Esophagus (tissue), 2 donors: Measurements from ENCODE around the gene MICU2. TPM values are rescaled to one million over a fixed set of nuclear protein-coding genes. Genes with fewer than 3 reads are reported as not detected.

Experiments
- H3K27ac ChIP-seq, 2 donors: one replicate each; pipeline ENCODE4 v1.5.1; 2013; ENCODE audit warnings: low read depth in 2 of 2, mild to moderate bottlenecking in 2 of 2, inconsistent platforms in 1 of 2, low read length in 1 of 2, moderate library complexity in 1 of 2
- H3K27me3 ChIP-seq, 2 donors: one replicate each; pipeline ENCODE4 v1.6.1; 2013; ENCODE audit warnings: low read length in 2 of 2, control low read depth in 1 of 2, mild to moderate bottlenecking in 1 of 2; ENCODE audit not compliant: insufficient read depth in 2 of 2, control insufficient read depth in 1 of 2
- H3K36me3 ChIP-seq, 2 donors: one replicate each; pipeline ENCODE4 v1.6.1; 2013; ENCODE audit warnings: low read length in 1 of 2; ENCODE audit not compliant: control insufficient read depth in 2 of 2, insufficient read depth in 2 of 2
- H3K4me1 ChIP-seq, 2 donors: one replicate each; pipeline ENCODE4 v1.6.1; 2013; ENCODE audit warnings: low read length in 1 of 2; ENCODE audit not compliant: control insufficient read depth in 2 of 2, insufficient read depth in 2 of 2
- H3K4me3 ChIP-seq, 2 donors: one replicate each; pipeline ENCODE4 v1.5.1; 2013; ENCODE audit warnings: low read length in 2 of 2, mild to moderate bottlenecking in 2 of 2, low read depth in 1 of 2, moderate library complexity in 1 of 2
- H3K9me3 ChIP-seq, 2 donors: one replicate each; pipeline ENCODE4 v1.6.1; 2013; ENCODE audit warnings: mild to moderate bottlenecking in 2 of 2, low read depth in 1 of 2, low read length in 1 of 2, moderate library complexity in 1 of 2; ENCODE audit not compliant: control insufficient read depth in 2 of 2, insufficient read depth in 1 of 2
- WGBS, 2 donors: extraction: QIAGEN DNeasy Blood & Tissue Kit; methylation state at CpG; one replicate each; pipeline ENCODE4 v1.1.7; 2013; 5-methylcytosine and 5-hydroxymethylcytosine counted together
- polyA plus RNA-seq, 2 donors: library from polyadenylated mRNA; stranded (reverse); fragments of 200-250 nt; gene quantifications; one replicate each; pipeline ENCODE4 v1.2.3, GENCODE V29; 2013
- donor health status: healthy with polysubstance abuse.
- donor health status: Bipolar disorder and iron deficiency.

Gene MICU2
- polyA plus RNA-seq, 2 donors, result 23.6 to 26.3 TPM

DNA sequence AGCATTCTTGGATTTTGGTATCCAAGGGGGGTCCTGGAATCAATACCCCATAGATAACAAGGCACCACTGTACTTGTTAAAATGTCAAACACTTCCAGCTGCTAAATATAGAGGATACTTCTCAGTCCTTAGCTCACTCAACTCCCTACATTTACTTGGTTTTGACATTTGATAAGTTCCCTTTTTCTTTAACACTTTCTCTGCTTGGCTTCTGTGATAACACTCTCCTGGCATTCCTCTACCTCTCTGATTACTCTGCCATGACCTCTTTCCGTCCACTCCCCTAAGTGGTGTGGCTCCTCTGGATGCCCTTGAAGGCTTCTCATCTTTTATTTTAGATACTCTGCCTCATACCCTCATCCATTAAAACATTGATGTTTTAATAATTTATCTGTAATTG, 65.2 kb downstream of the MICU2 start:
- Histone ChIP-seq H3K27me3 (no peaks in the 10 kb centered on the region), H3K4me1 (no peaks in the 10 kb centered on the region), H3K36me3 (no peaks in the 10 kb centered on the region), H3K4me3 (no peak overlapping the region), H3K9me3 (no peaks in the 10 kb centered on the region), H3K27ac (no peak overlapping the region)
- 96 to 100% methylated on average over 1 of the region's 1 CpG for WGBS, 2 donors

- H3K4me1 ChIP-seq, result no peaks in the 10 kb centered on the region
- no peaks in the 10 kb centered on the region for H3K36me3 ChIP-seq
- H3K27me3 ChIP-seq, result no peaks in the 10 kb centered on the region
- H3K4me3 ChIP-seq, result no peak overlapping the region
- WGBS, 2 donors, result 89 to 99% methylated on average over 4 of the region's 4 CpGs
- H3K27ac ChIP-seq, result no peak overlapping the region
- no peaks in the 10 kb centered on the region for H3K9me3 ChIP-seq
Observed at GRCh38 chr13:21538280-21538679, 65.7 kb downstream of the MICU2 start.

DNA sequence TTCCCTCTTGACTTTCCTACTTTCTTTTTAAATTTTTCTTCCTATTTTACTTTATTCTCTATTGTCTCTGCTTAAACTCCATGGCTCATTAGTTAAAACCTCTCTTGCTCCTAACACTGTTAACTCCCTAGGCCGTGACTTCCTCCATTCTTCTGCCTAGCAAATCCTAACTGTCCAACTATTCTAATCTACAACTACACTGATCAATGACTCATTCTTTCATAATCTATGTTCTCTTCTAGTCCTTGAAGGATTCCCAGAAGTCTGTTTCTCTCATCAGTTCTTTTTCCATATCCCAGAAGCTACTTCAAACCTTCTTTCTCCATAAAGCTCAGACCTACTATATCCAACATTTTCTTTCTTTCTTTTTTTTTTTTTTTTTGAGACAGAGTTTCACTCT, 66.9 kb downstream of the MICU2 start:
- no peak overlapping the region for H3K4me3 ChIP-seq
- no peak overlapping the region for H3K27ac ChIP-seq
- 80 to 86% methylated on average over 1 of the region's 1 CpG for WGBS, 2 donors
- H3K4me1 ChIP-seq, result no peaks in the 10 kb centered on the region
- no peaks in the 10 kb centered on the region for H3K27me3 ChIP-seq
- no peaks in the 10 kb centered on the region for H3K36me3 ChIP-seq
- H3K9me3 ChIP-seq, result no peaks in the 10 kb centered on the region

DNA sequence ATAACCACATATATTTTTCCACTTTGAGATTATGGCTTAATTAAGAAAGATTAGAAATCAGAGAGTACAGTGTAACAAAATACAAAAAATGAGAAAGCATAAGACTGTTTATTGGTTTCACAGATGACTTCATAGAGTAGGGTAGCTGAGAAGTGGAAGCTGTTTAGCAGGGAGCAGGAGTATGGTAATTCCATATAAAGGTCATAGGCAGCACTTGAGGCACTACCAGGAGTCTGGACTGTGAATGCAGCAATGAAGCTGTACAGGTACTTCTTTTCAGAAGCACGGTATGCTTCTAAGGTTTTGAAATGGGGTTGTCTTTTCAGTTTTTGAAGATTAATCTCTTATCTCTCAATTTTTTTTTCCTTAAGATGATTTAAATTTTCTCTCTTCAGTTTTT, 69.2 kb downstream of the MICU2 start:
- no peaks in the 10 kb centered on the region for H3K27me3 ChIP-seq
- WGBS, 2 donors, result 96 to 97% methylated on average over 1 of the region's 1 CpG

DNA sequence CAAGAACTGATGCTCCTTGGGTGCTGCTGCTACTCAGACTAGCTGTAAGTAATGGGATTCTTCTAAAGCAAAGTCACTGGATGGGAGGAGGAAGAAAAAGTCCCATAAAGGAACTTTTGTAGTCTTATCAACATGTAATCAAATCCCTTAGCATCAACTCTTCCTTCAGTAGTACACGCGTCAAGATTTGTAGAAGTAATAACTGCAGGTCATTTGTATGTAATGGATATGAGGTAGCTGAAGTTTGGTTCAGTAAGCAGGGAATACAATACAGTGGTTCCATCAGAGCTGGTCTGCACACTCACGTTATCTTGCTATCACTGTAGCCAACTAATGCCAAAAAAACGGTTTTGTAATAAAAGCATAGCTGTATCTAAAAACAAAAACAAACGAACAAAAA, 72.5 kb downstream of the MICU2 start:
- no peaks in the 10 kb centered on the region for H3K4me1 ChIP-seq
- no peak overlapping the region for H3K27ac ChIP-seq
- H3K36me3 ChIP-seq, result peaks cover 0 to 2% of the 10 kb centered on the region in 2 donors
- no peaks in the 10 kb centered on the region for H3K27me3 ChIP-seq
- no peak overlapping the region for H3K4me3 ChIP-seq
- WGBS, 2 donors, result 91 to 94% methylated on average over 5 of the region's 5 CpGs
- H3K9me3 ChIP-seq, result no peaks in the 10 kb centered on the region

More for the DNA sequence above, 69.2 kb downstream of the MICU2 start:
- no peaks in the 10 kb centered on the region for H3K9me3 ChIP-seq
- no peaks in the 10 kb centered on the region for H3K36me3 ChIP-seq
- H3K27ac ChIP-seq, result no peak overlapping the region
- H3K4me3 ChIP-seq, result no peak overlapping the region
- H3K4me1 ChIP-seq, result no peaks in the 10 kb centered on the region

DNA sequence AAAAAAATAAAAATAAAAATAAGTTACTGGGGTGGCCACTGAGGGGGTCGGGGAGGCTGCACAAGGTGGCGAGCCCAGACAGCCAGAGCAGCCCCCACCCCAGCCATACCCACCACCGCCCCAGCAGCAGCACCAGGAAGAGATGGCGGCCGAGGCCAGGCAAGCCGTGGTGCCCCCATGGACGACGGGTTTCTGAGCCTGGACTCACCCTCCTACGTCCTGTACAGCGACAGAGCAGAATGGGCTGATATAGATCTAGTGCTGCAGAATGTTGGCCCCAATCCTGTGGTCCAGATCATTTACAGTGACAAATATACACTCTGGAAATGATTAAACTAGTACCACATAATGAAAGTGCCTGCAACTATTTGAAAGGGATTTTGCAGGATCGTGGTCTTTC, 73.3 kb downstream of the MICU2 start:
- Histone ChIP-seq H3K27ac (no peak overlapping the region), H3K9me3 (no peaks in the 10 kb centered on the region), H3K4me1 (no peaks in the 10 kb centered on the region), H3K4me3 (no peak overlapping the region), H3K36me3 (peaks cover 0 to 2% of the 10 kb centered on the region in 2 donors), H3K27me3 (no peaks in the 10 kb centered on the region)
- 90 to 92% methylated on average over 11 of the region's 11 CpGs for WGBS, 2 donors

DNA sequence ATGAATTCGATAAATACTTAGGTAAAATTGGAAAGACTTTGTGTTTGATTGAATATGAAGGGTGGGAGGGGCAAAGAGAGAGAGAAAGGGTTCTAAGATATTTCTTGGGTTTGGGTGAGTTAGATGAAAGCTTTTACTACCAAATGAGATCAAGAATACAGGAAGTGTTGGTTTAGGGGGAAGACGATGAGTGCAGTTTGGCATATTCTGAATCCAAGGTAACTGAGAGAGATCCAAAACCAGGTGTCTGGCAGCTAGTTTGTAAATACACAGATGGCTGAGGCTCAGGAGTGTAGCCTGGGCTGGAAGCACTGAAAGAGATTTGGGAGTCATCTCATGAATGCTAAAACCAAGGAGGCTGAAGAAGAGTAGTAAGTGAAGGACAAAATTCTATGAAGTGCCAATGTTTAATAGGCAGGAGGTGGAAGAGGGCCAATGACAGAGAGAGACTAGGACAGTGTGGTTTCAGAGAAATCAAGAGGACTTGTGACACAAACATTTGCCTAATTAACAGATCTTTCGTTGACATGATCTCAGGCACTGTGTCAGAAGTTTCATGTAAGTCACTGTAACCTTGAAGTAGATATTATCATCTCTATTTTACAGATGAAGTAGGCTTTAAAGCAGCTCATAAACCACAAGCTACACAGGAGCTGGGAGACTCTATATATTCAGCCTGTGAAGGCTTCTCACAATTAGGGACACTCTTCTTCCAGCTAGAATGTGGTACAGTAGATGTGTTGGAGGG, 74.7 kb downstream of the MICU2 start:
- Histone ChIP-seq H3K9me3 (no peaks in the 10 kb centered on the region), H3K27me3 (no peaks in the 10 kb centered on the region), H3K36me3 (peaks cover 0 to 2% of the 10 kb centered on the region in 2 donors)

GRCh38 chr13:21528616-21529015, 75.4 kb downstream of the MICU2 start:
- WGBS, 2 donors, result 86 to 87% methylated on average over 6 of the region's 6 CpGs

More for the DNA sequence above, 74.7 kb downstream of the MICU2 start:
- Histone ChIP-seq H3K4me3 (no peak overlapping the region), H3K27ac (no peak overlapping the region), H3K4me1 (no peaks in the 10 kb centered on the region)
- whole genome bisulfite sequencing, 2 donors, result 84 to 85% methylated on average over 3 of the region's 3 CpGs

DNA sequence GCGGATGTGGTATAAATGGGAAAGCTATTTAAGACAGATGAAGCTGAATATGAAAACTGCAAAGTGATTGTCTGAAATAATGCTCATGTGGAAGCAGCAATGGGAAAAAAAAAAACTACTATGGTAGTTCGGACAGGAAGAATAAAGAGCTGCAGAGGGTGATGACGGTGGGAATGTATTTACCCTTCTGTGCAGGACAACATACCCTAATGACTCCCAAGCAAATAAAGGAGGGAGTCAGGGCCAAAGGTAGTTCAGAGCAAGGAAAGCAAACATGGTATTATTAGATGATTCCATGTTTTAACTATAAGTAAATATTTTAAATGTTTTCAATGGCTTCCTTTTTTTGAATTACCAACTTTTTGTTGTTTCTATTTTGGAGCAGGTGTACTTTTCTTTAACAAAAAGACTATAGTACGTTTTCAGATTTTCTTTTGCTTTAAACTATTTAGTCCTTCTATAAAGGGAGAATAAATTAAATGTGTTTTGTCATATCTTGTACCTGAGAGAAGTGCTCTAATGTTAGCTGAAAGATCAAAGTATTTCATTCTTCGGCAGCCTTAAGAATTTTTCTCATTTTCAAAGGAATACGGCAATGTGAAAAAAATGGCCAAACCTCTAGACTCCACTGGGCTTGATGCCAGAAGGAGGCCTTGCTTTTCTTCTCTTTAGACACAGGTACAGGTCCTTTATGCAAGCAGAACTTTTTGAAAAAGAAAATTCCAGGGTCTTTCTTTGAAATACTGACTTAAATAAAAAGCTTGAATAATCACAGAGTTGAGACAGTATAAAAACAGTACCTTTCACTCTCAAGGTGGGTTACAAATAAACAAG, 77.0 kb downstream of the MICU2 start:
- Histone ChIP-seq H3K27me3 (no peaks in the 10 kb centered on the region), H3K4me3 (no peak overlapping the region), H3K27ac (no peak overlapping the region), H3K4me1 (no peaks in the 10 kb centered on the region), H3K36me3 (peaks cover 0 to 2% of the 10 kb centered on the region in 2 donors), H3K9me3 (no peaks in the 10 kb centered on the region)
- WGBS, 2 donors, result 88 to 91% methylated on average over 6 of the region's 6 CpGs

More at GRCh38 chr13:21528616-21529015, 75.4 kb downstream of the MICU2 start:
- H3K9me3 ChIP-seq, result no peaks in the 10 kb centered on the region
- no peaks in the 10 kb centered on the region for H3K27me3 ChIP-seq
- H3K27ac ChIP-seq, result no peak overlapping the region
- H3K4me1 ChIP-seq, result no peaks in the 10 kb centered on the region
- H3K36me3 ChIP-seq, result peaks cover 0 to 2% of the 10 kb centered on the region in 2 donors
- no peak overlapping the region for H3K4me3 ChIP-seq
